Rectal smooth muscle tissue (tissue), 1 donor: ENCODE data around the gene EFS.
"Not testable (repeated sequence)": the region's sequence is repeated elsewhere in the genome, so short reads cannot be mapped to it uniquely, and the experiment has no call there.

Experiments
- H3K27ac ChIP-seq: one replicate; pipeline ENCODE4 v1.7.0; 2013; ENCODE audit warnings: low read depth, low read length, inconsistent platforms
- H3K27me3 ChIP-seq: one replicate; pipeline ENCODE4 v1.7.0; 2013; ENCODE audit warnings: low read length; ENCODE audit not compliant: control insufficient read depth, insufficient read depth
- H3K36me3 ChIP-seq: one replicate; pipeline ENCODE4 v1.7.0; 2013; ENCODE audit warnings: low read length; ENCODE audit not compliant: control insufficient read depth, insufficient read depth
- H3K4me1 ChIP-seq: one replicate; pipeline ENCODE4 v1.7.0; 2013; ENCODE audit warnings: low read length; ENCODE audit not compliant: control insufficient read depth, insufficient read depth
- H3K4me3 ChIP-seq: one replicate; pipeline ENCODE4 v1.7.0; 2013; ENCODE audit warnings: low read length
- H3K9ac ChIP-seq: one replicate; pipeline ENCODE4 v1.7.0; 2013; ENCODE audit warnings: low read length

The EFS gene

GRCh38 chr14:23405516-23406025, 40.6 kb upstream of the EFS start:
- no peaks in the 10 kb centered on the region for H3K36me3 ChIP-seq
- H3K9ac ChIP-seq = no peak overlapping the region
- H3K27me3 ChIP-seq = no peaks in the 10 kb centered on the region
- H3K27ac ChIP-seq = no peak overlapping the region
- no peak overlapping the region for H3K4me3 ChIP-seq
- no peaks in the 10 kb centered on the region for H3K4me1 ChIP-seq

- Histone ChIP-seq H3K9ac (no peak overlapping the region), H3K27ac (no peak overlapping the region), H3K27me3 (no peaks in the 10 kb centered on the region), H3K36me3 (no peaks in the 10 kb centered on the region), H3K4me1 (no peaks in the 10 kb centered on the region), H3K4me3 (no peak overlapping the region)
Measured at GRCh38 chr14:23405096-23405495, 40.1 kb upstream of the EFS start.

- Histone ChIP-seq H3K36me3 (no peaks in the 10 kb centered on the region), H3K27me3 (no peaks in the 10 kb centered on the region), H3K9ac (no peak overlapping the region), H3K27ac (no peak overlapping the region), H3K4me1 (no peaks in the 10 kb centered on the region), H3K4me3 (no peak overlapping the region)
Measured at GRCh38 chr14:23404331-23404900, 39.4 kb upstream of the EFS start.

GRCh38 chr14:23403908-23404307, 38.9 kb upstream of the EFS start:
- Histone ChIP-seq H3K4me3 (no peak overlapping the region), H3K27me3 (no peaks in the 10 kb centered on the region), H3K27ac (no peak overlapping the region), H3K9ac (no peak overlapping the region), H3K36me3 (no peaks in the 10 kb centered on the region), H3K4me1 (no peaks in the 10 kb centered on the region)

GRCh38 chr14:23403139-23403438, 38.1 kb upstream of the EFS start:
- no peaks in the 10 kb centered on the region for H3K27me3 ChIP-seq
- H3K27ac ChIP-seq = no peak overlapping the region
- H3K4me1 ChIP-seq = no peaks in the 10 kb centered on the region
- H3K36me3 ChIP-seq = no peaks in the 10 kb centered on the region
- H3K9ac ChIP-seq = no peak overlapping the region
- no peak overlapping the region for H3K4me3 ChIP-seq

- Histone ChIP-seq H3K27ac (no peak overlapping the region), H3K4me1 (no peaks in the 10 kb centered on the region)
Measured at GRCh38 chr14:23402296-23403138, 37.5 kb upstream of the EFS start.

GRCh38 chr14:23401291-23401690, 36.3 kb upstream of the EFS start:
- no peaks in the 10 kb centered on the region for H3K36me3 ChIP-seq
- H3K4me1 ChIP-seq = no peaks in the 10 kb centered on the region
- H3K27ac ChIP-seq = no peak overlapping the region
- no peak overlapping the region for H3K4me3 ChIP-seq
- H3K9ac ChIP-seq = no peak overlapping the region
- H3K27me3 ChIP-seq = no peaks in the 10 kb centered on the region

More at GRCh38 chr14:23402296-23403138, 37.5 kb upstream of the EFS start:
- Histone ChIP-seq H3K4me3 (no peak overlapping the region), H3K36me3 (no peaks in the 10 kb centered on the region), H3K9ac (no peak overlapping the region), H3K27me3 (no peaks in the 10 kb centered on the region)

- H3K4me3 ChIP-seq, H3K9ac ChIP-seq, H3K36me3 ChIP-seq, H3K27ac ChIP-seq, H3K27me3 ChIP-seq, H3K4me1 ChIP-seq: not testable (repeated sequence)
Measured at GRCh38 chr14:23400496-23401149, 35.7 kb upstream of the EFS start.

- Histone ChIP-seq H3K4me3 (no peak overlapping the region), H3K36me3 (no peaks in the 10 kb centered on the region), H3K27ac (no peak overlapping the region), H3K27me3 (no peaks in the 10 kb centered on the region), H3K9ac (no peak overlapping the region), H3K4me1 (no peaks in the 10 kb centered on the region)
Measured at GRCh38 chr14:23399591-23399990, 34.6 kb upstream of the EFS start.

GRCh38 chr14:23399136-23399535, 34.2 kb upstream of the EFS start:
- Histone ChIP-seq H3K36me3 (no peaks in the 10 kb centered on the region), H3K4me3 (no peak overlapping the region), H3K9ac (no peak overlapping the region), H3K27ac (no peak overlapping the region), H3K27me3 (no peaks in the 10 kb centered on the region), H3K4me1 (no peaks in the 10 kb centered on the region)

- H3K4me3 ChIP-seq = no peak overlapping the region
- no peak overlapping the region for H3K9ac ChIP-seq
- no peaks in the 10 kb centered on the region for H3K4me1 ChIP-seq
- no peaks in the 10 kb centered on the region for H3K27me3 ChIP-seq
- H3K27ac ChIP-seq = no peak overlapping the region
- H3K36me3 ChIP-seq = no peaks in the 10 kb centered on the region
Measured at GRCh38 chr14:23398348-23398747, 33.4 kb upstream of the EFS start.

GRCh38 chr14:23396781-23397407, 31.9 kb upstream of the EFS start:
- H3K4me3 ChIP-seq = no peak overlapping the region
- H3K36me3 ChIP-seq = no peaks in the 10 kb centered on the region
- H3K4me1 ChIP-seq = no peaks in the 10 kb centered on the region
- H3K27me3 ChIP-seq = no peaks in the 10 kb centered on the region
- no peak overlapping the region for H3K9ac ChIP-seq
- no peak overlapping the region for H3K27ac ChIP-seq
